Testis (tissue), 2 donors: ENCODE measurements around the gene PNCK.

Experiments used
- CTCF ChIP-seq, 3 experiments: fragments of 450-650 bp in 2 of 3; fragments of 200-600 bp in 1 of 3; sonication (generic) in 1 of 3; IDR thresholded peaks; one replicate each; pipeline ENCODE4 v1.5.1; 2016 to 2019; ENCODE audit warnings: antibody characterized with exemption in 3 of 3, mild to moderate bottlenecking in 2 of 3, moderate library complexity in 1 of 3
- POLR2A ChIP-seq: fragments of 450-650 bp; IDR thresholded peaks from one replicate; pipeline ENCODE4 v1.6.1; 2017; ENCODE audit warnings: antibody characterized with exemption, mild to moderate bottlenecking, moderate library complexity

- TF ChIP-seq POLR2A (no peak), CTCF (IDR thresholded peaks at IDR 0.05) (no peak)
Measured at GRCh38 chrX:153622661-153623309, 50.8 kb downstream of the PNCK start.
